GM18873 (cell line): ENCODE data around the gene SDK2.

Experiments
- ATAC-seq: cut with Tn5 transposase; IDR thresholded peaks from one replicate; pipeline ENCODE4 v1.9.1; 2021; ENCODE audit warnings: mild to moderate bottlenecking, moderate library complexity, moderate number of reproducible peaks; ENCODE audit not compliant: unreplicated experiment, low FRiP score

Gene SDK2, protein sequence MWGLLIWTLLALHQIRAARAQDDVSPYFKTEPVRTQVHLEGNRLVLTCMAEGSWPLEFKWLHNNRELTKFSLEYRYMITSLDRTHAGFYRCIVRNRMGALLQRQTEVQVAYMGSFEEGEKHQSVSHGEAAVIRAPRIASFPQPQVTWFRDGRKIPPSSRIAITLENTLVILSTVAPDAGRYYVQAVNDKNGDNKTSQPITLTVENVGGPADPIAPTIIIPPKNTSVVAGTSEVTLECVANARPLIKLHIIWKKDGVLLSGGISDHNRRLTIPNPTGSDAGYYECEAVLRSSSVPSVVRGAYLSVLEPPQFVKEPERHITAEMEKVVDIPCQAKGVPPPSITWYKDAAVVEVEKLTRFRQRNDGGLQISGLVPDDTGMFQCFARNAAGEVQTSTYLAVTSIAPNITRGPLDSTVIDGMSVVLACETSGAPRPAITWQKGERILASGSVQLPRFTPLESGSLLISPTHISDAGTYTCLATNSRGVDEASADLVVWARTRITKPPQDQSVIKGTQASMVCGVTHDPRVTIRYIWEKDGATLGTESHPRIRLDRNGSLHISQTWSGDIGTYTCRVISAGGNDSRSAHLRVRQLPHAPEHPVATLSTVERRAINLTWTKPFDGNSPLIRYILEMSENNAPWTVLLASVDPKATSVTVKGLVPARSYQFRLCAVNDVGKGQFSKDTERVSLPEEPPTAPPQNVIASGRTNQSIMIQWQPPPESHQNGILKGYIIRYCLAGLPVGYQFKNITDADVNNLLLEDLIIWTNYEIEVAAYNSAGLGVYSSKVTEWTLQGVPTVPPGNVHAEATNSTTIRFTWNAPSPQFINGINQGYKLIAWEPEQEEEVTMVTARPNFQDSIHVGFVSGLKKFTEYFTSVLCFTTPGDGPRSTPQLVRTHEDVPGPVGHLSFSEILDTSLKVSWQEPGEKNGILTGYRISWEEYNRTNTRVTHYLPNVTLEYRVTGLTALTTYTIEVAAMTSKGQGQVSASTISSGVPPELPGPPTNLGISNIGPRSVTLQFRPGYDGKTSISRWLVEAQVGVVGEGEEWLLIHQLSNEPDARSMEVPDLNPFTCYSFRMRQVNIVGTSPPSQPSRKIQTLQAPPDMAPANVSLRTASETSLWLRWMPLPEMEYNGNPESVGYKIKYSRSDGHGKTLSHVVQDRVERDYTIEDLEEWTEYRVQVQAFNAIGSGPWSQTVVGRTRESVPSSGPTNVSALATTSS (N-terminal part only)

DNA sequence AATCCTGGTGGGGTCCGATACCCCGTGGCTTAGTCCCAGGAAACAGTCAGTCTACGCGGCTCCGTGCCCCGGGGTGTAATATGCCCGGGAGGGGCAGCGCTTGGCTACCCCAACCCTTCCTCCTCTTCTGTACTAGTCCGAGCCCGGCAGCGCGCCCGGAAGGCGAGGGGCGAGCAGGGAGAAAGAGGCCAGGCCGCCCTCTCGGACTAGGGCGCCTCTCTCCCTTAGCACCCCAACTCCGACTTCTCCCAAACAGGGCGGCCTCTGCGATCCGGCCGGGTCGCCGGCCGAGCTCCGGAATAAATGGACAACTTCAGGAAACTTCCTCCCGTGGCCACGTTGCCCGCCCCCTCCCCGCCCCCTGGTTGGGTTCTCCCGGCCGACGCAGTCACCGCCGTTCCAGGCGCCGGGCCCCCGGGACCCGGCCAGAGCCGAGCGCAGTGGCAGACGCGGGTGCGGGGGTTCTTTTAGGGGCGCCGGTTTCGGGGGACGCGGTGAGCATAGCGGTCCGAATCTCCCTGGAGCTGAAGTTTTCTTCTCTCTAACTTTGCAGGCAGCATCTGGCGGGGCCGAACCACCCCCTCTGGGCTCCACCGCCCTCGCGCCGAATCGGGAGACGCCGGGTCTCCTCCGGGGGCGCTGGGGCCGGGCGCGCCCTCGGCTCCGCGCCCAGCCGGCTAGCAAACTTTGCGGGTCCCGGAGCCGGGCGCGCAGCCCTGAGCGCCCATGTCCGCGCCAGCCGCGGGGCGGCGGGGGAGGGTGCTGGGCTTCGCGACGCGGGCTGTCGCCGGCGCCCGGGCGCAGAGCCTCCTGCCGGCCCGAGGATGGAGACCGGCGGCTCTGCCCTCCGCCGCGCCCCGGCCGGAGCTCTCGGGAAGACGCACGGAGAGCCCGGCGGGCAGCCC lies at the start of gene SDK2:
TSS of gene SDK2 (minus strand) at position 301 of the 905 bp plus-strand sequence. CDS start 357 bp downstream, outside the sequence.
- ATAC-seq: no peak

GRCh38 chr17:73693071-73693470 lies 48.8 kb upstream of the SDK2 start:
- no peak for ATAC-seq

DNA sequence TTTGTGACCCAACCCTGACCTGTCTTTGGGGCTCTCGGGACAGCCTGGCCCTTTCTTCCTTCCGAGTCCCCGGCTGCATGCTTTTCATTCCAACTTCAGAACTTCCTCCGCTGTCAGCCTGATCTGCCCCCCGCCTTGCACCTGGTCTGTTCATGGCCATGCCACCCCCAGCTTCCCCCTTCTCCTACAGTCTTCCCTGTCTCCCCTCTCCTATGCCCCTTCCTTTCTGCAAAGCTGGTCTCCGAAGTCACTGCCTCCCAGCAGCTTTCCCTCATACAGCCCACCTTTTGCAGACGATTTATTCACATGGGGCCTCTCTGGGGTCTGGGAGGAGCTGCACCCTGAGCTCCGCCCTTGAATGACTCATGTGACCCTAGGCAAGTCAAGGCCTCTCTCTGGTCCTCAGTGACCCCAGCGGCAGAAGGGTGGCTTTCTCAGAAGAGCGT lies 47.1 kb upstream of the SDK2 start:
- ATAC-seq: no peak

DNA sequence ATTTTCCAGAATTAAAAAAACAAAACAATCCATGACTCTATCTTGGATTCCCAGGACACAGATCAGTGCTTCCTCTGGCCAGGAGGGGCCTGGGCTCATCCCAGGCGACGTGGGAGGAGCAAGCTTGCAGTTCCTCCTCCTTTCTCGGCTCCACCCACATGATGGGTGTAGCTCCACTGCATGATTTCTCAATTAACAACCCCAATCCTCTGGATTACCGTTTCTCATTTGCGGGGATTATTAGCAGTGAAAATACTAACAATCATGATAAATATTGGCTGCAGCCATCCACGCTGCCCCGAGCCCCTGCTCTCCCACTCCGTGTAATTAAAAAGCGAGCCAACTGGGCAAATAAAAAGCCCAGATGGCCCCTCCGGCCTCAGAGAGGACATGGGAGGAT lies 46.4 kb upstream of the SDK2 start:
- no peak for ATAC-seq

DNA sequence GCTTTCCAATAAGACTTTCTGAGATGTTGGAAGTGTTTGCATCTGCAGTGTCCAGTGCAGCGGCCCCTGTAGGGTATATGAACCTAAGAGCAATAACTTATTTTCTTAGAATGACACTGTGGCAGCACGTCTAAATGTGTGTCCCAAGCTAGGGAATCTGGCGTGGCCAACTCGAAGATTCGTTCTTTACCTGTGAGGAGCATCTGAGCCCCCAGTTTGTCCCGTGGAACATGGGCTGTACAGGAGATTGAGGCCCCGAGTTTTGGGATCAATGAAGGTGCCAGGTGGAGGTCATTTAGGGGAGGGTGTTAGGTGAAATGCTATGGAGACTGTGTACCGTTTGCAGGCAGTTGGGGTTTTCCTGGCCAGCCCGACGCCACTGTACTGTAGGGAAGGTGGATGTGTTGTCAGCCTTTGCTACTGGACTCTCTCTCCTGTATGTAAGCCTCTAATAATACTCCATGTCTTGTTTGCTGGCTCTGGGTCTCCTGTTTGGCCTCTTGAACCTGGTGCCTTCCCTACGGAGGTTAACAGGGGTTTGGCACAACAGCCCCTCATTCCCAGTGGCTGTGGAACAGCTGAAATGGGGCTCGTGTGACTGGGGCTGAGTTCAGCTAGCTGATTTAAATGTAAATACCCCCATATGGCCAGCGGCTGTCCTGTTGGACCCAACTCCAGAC lies 45.5 kb upstream of the SDK2 start:
- no peak for ATAC-seq

GRCh38 chr17:73686961-73687360 lies 42.7 kb upstream of the SDK2 start:
- ATAC-seq: no peak

- ATAC-seq: no peak
Observed at GRCh38 chr17:73686126-73686525, 41.9 kb upstream of the SDK2 start.

GRCh38 chr17:73684183-73684582 lies 39.9 kb upstream of the SDK2 start:
- no peak for ATAC-seq

- no peak for ATAC-seq
Observed at GRCh38 chr17:73683771-73684170, 39.5 kb upstream of the SDK2 start.

DNA sequence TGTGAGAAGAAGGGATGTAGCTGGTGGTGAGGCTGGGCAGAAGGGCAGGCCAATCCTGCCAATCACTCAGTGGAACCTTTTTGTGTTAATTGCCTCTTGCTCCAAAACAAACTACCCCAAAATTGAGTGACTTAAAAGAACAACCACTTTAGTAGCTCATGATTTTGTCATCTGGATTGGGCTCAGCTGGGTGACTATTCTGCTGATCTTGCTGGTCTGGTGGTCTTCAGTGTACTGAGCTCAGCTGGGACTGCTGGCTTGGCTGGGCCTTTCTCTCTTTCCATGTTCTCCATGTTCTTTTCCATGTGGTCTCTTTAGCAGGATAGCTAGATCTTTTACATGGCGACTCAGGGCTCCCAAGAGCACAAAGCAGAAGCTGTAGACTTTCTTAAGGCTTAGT lies 37.7 kb upstream of the SDK2 start:
- ATAC-seq: no peak

DNA sequence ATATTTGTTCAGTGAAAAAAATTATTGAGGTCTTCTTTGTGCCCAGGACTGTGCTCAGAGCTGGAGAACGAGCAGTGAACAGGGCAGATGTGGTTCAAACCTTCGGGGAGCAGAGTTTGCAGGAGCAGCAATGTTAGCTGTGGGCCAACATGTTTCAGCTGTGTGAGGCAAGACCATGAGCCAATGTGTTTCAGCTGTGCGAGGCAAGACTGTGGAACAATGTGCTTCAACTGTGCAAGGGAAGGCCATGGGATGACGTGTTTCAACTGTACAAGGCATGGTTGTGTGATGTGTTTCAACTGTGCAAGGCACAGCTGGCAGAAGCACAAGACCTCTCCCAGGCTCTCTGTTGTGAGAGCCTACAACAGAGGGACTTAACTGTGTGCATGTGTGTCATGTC lies 35.2 kb upstream of the SDK2 start:
- ATAC-seq: no peak

DNA sequence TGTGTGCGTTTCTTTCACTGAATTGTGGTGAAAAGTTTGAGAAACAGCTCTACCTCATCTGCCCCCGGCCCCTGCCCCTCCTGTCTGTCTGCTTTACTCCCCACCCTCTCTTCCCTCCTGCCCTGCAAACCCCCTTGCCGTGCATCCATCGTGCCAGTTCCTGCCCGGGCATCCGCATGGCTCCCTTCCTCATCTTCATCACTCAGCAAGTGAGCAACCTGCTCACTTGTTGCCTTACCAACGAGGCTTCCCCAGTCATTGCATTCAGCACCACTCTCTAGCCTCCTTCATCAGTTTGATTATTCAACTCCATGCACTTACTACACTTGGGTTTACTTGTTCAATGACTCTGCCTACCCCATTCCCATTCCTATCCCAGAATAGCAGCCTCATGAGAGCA lies 34.8 kb upstream of the SDK2 start:
- no peak for ATAC-seq

DNA sequence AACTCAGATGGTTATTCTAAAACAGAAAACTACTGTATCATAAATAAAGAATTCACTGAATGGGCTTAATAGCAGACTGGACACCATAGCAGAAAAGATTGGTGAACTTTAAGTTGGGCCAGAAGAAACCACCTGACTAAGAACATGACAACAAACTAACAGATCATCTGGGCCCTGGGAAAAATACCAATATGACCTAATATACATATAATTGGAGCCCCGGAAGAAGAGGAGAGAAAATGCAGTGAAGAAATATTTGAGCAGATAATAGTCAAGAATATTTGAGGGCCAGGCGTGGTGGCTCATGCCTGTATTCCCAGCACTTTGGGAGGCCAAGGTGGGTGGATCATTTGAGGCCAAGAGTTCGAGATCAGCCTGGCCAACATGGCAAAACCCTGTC lies 25.5 kb upstream of the SDK2 start:
- ATAC-seq: no peak

GRCh38 chr17:73667181-73667959 lies 23.1 kb upstream of the SDK2 start:
- no peak for ATAC-seq

DNA sequence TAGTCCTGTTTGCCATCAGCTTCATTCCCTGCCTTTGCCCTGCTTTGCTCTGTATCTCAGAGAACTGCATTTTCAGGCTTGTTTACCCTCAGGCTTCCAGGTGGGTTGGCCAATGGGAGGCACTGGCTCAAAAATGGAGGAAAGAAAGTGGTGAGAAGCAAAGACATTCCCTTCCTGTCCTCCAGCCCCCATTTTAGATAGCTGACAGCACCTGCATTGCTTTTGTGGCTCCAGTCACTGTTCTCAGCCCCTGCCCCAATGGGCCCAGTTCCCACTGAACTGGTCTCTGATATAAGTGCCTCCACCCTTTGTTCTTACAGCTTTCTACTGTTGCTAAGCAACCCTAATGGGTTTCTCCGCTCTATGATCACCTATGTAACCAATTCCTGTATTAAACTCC lies 19.4 kb upstream of the SDK2 start:
- no peak for ATAC-seq

- no peak for ATAC-seq
Observed at GRCh38 chr17:73660366-73660765, 16.1 kb upstream of the SDK2 start.

- no peak for ATAC-seq
Observed at GRCh38 chr17:73658821-73659515, 14.7 kb upstream of the SDK2 start.
